A172 (cell line): ENCODE data around the gene TC2N. TPM values are rescaled to one million over a fixed set of nuclear protein-coding genes. Genes with fewer than 3 reads are reported as not detected.
"Not testable (repeated sequence)": the region's sequence is repeated elsewhere in the genome, so short reads cannot be mapped to it uniquely, and the experiment has no call there.

Experiments used
- DNase-seq: peaks from one replicate; pipeline ENCODE4 v3.0.0-alpha.2; 2015; ENCODE audit warnings: low spot score
- total RNA-seq: library from RNA; depleted of rRNA; stranded (reverse); fragments of >200 nt; shearing (Covaris generic); gene quantifications from 2 replicates; pipeline ENCODE4 v1.2.3, GENCODE V29; 2014

Gene TC2N
- total RNA-seq, 1 experiment from 2014 or later = not detected

DNA sequence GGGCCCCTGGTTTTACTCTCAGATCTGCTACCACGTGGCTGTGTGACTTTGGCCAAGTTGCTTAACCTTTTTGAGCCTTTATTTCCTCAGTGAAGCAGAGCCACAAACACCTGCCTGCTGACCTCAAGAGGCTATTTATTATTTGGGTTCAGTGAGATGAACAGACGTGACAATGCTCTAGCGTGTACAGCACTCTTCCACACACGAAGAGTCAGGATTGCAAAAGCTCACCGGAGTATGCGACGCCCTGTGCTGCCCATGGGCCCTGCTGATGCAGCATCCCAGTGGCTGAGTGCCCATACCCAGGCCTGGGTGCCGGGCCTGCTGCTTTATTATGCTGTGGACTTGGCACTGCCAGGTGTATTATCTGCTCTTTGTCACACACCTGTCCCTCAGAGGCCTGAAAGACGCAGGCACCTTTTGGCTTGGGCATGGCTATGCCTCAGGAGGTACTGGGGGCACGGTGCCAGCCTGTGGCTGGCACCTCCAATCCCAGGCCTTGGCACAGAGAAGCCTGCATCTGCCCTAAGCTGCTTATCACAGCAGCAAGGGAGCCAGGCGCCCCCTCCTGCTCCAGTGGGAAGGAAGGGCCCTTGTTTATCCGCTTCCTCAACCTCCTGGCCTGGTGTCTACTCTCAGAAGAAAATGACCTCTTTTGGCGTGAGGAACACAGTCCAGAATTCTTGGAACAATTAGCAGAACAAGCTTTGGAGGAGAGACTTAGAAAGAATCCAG, 22.3 kb upstream of the TC2N start:
- DNase-seq = no peak

GRCh38 chr14:91888641-91889476, 21.5 kb upstream of the TC2N start:
- peak; percentile 5 for DNase-seq

DNA sequence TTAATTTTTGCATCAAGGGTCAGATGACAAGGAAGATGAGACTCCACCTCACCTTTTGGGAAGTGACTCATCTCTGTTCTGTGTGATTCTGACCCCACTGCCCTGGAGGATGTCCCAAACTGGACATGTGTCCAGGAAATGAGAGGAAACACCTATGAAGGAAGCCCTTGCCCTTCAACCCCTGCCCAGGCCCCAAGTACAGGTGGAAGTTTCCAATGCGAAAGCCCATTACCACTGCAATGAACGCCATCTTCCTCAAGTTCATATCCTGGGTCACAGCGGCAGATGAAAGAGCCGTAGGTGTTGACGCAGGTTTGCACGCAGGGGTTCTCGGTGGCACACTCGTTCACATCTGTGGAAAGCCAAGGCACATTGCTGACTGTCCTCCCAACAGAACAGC, 19.6 kb upstream of the TC2N start:
- no peak for DNase-seq

DNA sequence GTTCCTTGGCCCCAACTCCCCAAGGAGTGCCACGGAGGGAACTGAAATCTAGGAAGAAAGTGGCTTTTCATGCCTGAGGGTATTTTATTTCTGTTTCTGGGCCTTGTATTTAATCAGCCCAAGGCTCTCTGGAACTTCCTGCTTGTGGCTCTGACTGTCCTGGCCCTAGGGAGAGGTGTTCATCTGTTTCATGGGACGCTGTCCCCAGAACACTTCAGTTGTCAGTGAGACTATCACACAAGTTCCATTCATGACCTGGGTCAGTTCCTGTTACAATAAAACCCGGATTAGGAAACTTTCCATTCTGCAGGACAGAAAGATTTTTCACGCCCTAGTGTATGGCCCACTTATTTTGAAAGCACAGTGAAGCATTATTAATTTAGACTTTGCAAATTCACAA, 18.5 kb upstream of the TC2N start:
- no peak for DNase-seq

DNA sequence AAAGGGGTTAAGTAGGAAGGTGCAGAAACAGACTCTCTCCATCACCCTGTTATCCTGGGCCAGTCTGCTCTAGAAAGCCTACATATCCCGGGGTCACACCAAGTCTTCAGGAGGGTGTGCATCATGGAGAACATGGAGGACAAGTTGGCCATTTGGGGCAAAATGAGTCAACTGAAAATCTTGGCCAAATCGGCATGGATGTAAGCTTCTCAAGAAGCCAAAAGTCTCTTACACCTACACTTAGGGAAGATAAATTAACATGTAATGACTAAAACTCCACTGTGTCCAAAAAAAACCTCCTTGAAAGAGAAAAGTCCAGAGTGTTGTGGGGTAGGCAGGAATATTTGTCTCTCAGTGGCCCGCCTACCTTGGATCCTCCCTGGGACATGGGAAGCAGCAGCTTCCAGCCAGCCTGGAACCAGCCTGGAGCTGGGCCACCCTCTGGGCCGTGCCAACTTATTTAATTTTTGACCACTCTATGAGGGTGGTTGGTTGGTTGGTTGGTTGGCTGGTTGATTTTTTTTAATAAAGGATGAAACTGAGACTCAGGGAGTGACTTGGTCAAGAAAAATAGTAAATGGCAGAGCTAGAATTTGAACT, 17.9 kb upstream of the TC2N start:
- no peak for DNase-seq

DNA sequence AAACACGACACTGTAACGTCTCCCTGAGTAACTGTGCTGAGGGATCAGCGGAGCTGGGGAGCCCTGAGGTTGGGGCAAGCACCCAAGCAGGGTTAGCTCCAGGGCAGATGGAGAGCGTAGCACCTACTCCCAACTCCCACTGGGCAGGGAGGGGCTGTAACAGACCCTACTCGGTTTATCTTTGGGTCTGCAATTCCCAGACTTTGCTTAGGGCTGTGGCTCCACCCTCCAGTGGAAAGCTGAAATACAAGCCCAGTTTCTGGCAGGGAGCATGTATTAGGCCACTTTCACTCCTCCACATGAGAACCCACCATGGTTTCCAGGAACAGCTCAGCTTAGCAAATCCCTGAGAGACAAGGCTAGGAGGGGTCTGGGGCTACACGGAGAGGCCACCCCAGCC, 17.3 kb upstream of the TC2N start:
- DNase-seq = no peak

DNA sequence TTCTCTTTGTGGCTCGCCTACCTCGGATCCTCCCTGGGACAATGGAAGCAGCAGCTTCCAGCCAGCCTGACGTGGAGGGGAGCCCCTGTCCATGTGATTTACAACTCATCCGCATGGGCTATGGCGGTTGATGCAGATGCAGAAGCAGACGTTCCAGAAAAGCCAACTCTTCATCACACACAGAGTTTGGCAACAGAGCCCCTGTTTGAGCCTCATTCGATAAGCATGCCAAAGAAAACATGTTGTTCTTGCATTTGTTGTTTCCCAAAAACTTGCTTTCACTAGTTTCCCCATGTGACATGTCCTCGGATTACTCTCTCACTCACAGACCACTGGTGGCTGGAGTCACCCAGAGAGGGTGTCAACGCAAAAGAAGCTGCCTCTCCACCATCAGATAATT, 16.4 kb upstream of the TC2N start:
- DNase-seq = no peak

DNA sequence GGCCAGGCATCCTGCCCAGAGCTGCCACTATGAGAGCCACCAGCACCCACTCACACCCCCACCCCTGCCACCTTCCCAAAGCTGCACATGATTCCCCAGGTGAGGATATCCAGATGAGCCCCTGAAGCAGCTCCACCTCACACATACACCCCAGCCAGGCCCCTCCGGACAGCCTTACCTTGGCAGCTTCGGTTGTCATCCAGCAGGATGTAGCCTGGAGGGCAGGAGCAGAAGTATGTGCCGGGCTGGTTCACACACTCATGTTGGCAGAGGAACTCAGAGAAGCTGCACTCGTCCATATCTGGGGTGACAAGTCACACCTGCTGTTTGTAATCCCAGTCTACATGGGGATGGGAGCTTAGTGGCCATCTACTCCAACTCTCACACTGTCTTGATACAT, 15.4 kb upstream of the TC2N start:
- no peak for DNase-seq

- no peak for DNase-seq
Measured at GRCh38 chr14:91882369-91882768, 15.0 kb upstream of the TC2N start.

DNA sequence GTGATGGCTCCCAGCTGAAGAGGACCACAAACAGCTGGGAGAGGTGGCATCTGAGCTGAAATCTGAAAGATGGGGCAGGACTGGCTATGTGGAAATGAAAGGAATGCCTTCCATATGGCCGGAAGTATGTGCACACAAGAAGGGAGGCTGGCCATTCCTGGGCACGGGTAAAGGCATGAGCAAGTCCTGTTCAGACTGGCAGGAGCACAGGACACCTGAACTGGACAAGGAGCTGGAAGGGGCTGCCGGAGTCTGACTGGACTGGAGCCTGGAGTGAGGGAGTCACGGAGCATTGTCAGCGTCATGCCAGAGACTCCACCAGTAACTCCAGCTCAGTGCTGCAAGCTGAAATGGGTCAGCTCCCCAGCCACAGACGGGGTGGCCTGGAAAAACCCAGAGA, 11.9 kb upstream of the TC2N start:
- no peak for DNase-seq

DNA sequence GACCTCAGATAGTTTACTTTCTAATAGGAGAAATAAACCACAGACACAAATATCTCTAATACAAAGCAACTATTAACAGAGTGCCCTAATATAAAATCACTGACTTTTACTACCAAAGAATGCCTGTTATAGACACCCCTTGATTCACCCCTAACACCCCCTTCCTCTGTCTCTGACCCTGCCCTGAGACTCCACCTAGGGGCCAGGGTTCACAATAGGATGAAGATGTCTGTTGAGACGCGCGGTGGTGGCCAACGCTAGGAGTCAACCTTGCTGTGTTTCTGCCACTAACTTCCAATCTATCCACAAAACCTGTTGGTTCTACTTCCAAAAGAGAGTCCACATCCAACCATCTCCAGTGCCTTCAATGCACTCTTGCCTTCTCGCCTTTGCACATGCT, 10.9 kb upstream of the TC2N start:
- DNase-seq = no peak

- no peak for DNase-seq
Measured at GRCh38 chr14:91877376-91877915, 10.1 kb upstream of the TC2N start.

DNA sequence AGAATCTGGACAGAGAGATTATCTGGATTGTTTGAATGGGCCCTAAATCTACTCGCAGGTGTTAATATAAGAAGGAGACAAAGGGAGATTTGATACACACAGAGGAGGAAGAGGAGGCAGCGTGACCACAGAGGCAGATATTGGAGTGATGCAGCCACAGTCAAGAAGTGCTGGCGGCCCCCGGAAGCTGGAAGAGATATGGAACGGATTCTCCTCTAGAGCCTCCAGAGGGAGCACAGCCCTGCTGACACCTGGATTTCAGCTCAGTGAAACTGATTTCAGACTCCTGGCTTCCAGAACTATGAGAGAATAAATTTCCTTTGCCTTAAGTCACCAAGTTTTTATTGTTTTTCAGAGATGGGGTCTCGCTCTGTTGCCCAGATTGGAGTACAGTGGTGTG, 9.2 kb upstream of the TC2N start:
- DNase-seq = no peak

DNA sequence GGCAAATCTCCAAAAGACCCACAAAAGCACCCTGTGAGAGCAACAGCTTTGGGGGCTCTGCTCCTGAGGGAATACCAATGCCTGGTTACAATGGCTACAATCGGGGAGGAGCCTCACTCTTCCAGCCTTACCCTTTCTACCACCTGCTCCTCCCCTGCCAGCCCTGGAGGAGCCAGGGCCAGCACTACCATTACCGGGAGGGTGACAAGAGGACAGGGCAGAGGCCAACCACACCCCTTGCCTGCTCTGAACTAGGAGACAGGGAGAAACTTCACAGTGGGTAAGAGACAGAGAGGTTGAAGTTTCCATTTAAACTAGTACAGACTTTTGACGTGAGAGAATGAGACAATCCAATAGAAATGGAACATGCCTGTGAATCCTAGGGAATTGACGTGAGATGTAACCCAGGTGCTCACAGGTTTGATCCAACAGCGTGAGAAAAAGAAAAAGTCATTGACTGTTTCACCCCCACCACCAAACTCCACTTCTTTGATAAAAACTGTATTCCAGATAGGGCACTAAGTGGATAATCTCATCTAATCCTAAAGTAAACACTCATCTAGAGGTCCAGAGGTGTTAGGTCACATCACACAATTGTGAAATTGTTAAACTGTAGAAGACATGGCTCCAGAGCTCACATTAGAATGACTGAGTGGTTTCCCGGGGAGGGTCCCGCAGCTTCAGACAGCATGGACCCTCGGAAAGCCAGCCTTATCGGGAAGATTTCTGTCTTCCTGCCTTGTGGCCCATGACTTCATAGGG, 8.4 kb upstream of the TC2N start:
- no peak for DNase-seq

DNA sequence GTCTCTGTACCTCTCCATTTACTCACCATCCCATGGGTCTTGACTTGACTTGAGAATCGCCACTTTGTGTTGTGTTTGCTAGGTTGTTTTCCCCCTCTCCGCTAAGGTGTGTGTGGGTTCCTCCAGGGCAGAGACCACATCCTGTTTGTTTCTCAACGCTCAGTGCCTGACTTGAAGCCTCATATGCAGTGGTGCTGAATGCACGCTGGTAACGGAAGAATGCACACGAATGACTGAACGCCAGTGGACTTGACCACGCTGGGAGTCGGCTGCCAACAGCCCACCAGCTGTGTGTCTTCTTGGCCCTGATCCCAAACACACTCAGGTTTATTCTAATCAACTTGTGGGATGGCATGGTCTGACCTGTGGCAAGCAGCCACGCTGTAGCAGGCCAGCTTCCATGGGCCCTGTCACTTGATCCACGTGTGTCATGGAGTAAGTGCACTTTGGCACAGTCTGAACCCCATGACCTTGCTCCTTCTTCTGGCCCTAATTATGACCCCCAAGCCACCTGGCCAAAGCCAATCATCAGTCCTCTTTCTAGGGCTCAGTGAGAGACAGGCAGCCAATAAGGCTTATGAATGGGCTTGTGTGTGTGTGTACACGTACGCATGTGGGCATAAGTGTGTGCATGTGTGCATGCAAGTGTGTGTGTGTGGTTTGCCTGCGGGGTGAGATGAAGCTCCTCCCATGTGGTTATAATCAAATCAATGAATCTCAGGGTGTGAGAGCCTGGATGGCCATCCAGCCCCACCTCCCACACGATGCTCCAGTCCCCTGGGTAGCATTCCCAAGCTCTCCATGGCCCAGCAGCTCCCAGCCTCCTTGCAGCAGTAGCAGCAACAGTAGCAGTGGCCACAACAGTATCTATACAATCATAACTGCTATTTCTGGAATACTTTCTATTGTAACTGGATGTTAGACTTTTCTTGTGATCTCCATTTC, 6.4 kb upstream of the TC2N start:
- no peak for DNase-seq

- no peak for DNase-seq
Measured at GRCh38 chr14:91872517-91873470, 5.5 kb upstream of the TC2N start.

GRCh38 chr14:91872011-91872501, 4.7 kb upstream of the TC2N start:
- DNase-seq = no peak

GRCh38 chr14:91871401-91871800, 4.1 kb upstream of the TC2N start:
- DNase-seq = not testable (repeated sequence)

- no peak for DNase-seq
Measured at GRCh38 chr14:91870890-91871289, 3.6 kb upstream of the TC2N start.
